Left lung (tissue), 10 donors: ENCODE measurements around the gene GLIPR2. TPM values are rescaled to one million over a fixed set of nuclear protein-coding genes. Genes with fewer than 3 reads are reported as not detected.

Experiments
- ATAC-seq: fragments of 200-7000 bp; cut with Tn5 transposase; one replicate; pipeline ENCODE4 v1.9.1; 2020; ENCODE audit warnings: moderate library complexity
- DNase-seq, 4 donors: peaks; one replicate each; pipeline ENCODE4 v3.0.0-alpha.2; 2013 to 2020
- H3K27ac ChIP-seq, 2 donors: fragments of 200-600 bp; sonication (generic) in 1 of 2; one replicate each; pipeline versions ENCODE4 v1.5.0 to v1.8.0; 2020 to 2021
- H3K27me3 ChIP-seq, 2 donors: fragments of 200-600 bp; sonication (generic) in 1 of 2; one replicate each; pipeline versions ENCODE4 v1.5.0 to v1.8.0; 2020 to 2021
- H3K36me3 ChIP-seq, 2 donors: fragments of 200-600 bp; sonication (generic) in 1 of 2; one replicate each; pipeline versions ENCODE4 v1.5.0 to v1.8.0; 2020 to 2021
- H3K4me1 ChIP-seq, 2 donors: fragments of 200-600 bp; one replicate each; pipeline ENCODE4 v1.8.0; 2021
- H3K4me3 ChIP-seq, 2 donors: fragments of 200-600 bp; sonication (generic) in 1 of 2; one replicate each; pipeline versions ENCODE4 v1.5.0 to v1.8.0; 2020 to 2021; ENCODE audit warnings: mild to moderate bottlenecking in 1 of 2
- H3K9me3 ChIP-seq, 2 donors: fragments of 200-600 bp; sonication (generic) in 1 of 2; one replicate each; pipeline versions ENCODE4 v1.5.0 to v1.8.0; 2020 to 2021
- CTCF ChIP-seq, 2 donors: fragments of 200-600 bp; sonication (generic) in 1 of 2; IDR thresholded peaks; one replicate each; pipeline versions ENCODE4 v1.5.0 to v1.8.0; 2021; ENCODE audit warnings: antibody characterized with exemption in 2 of 2
- intact Hi-C, 2 donors: fragments of 100-400 bp; cut with DNase I; formaldehyde crosslinking; loops; one replicate each; pipeline versions ENCODE4 v1.11.2 to v1.14.2; 2022
- polyA plus RNA-seq, 6 donors: library from polyadenylated mRNA; unstranded; fragments of 120-200 nt; gene quantifications; one replicate each; pipeline ENCODE4 v1.2.1, GENCODE V29; 2013; ENCODE audit not compliant: insufficient read length in 6 of 6
- total RNA-seq, 2 donors: library from RNA; stranded (reverse); fragmentation: NEBNext Ultra II Directional; extraction: Animal tissue kit (Norgen Biotek cat#: 25700); gene quantifications; one replicate each; pipeline ENCODE4 v1.2.1, GENCODE V29; 2021
- donor health status: DM: no; HTN: yes; CAD: no.
- donor health status: DM: no; HTN: no; CAD: no.

GLIPR2 gene
- total and polyA plus RNA-seq, 8 donors, result 33.0 to 94.5 (median 35.8) TPM

GRCh38 chr9:36142510-36143244 is 6.1 kb downstream of the GLIPR2 start:
- Histone ChIP-seq H3K9me3 (no peaks in the 10 kb centered on the region), H3K27ac (peak overlapping the region; percentile 76 to 91), H3K4me1 (peaks cover 10 to 100% of the 10 kb centered on the region in 2 donors), H3K4me3 (peak overlapping the region in 1 of 2 donors; percentile 22), H3K36me3 (peaks cover 0 to 21% of the 10 kb centered on the region in 2 donors), H3K27me3 (peaks cover 0 to 5% of the 10 kb centered on the region in 2 donors)
- TF ChIP-seq CTCF (IDR thresholded peaks at IDR 0.05), result no peak
- ATAC-seq (peak; percentile 71), DNase-seq (no peak)
- intact Hi-C loops, result no loop called here

GRCh38 chr9:36143245-36143641 is 6.7 kb downstream of the GLIPR2 start:
- H3K4me3 ChIP-seq, result peak overlapping the region in 1 of 2 donors; percentile 22
- intact Hi-C loops, result no loop called here
- peaks cover 0 to 27% of the 10 kb centered on the region in 2 donors for H3K36me3 ChIP-seq
- no peak for ATAC-seq
- DNase-seq, result no peak
- no peaks in the 10 kb centered on the region for H3K9me3 ChIP-seq
- H3K4me1 ChIP-seq, result peaks cover 10 to 100% of the 10 kb centered on the region in 2 donors
- peak overlapping the region; percentile 76 to 91 for H3K27ac ChIP-seq
- no peaks in the 10 kb centered on the region for H3K27me3 ChIP-seq
- TF ChIP-seq CTCF (IDR thresholded peaks at IDR 0.05), result no peak

GRCh38 chr9:36144309-36145232 is 8.0 kb downstream of the GLIPR2 start:
- Histone ChIP-seq H3K4me1 (peaks cover 16 to 100% of the 10 kb centered on the region in 2 donors), H3K27me3 (no peaks in the 10 kb centered on the region), H3K4me3 (no peak overlapping the region), H3K9me3 (no peaks in the 10 kb centered on the region), H3K36me3 (peaks cover 0 to 33% of the 10 kb centered on the region in 2 donors), H3K27ac (peak overlapping the region; percentile 5 to 91)
- no peak for TF ChIP-seq CTCF (IDR thresholded peaks at IDR 0.05)
- ATAC-seq (no peak), DNase-seq (no peak)
- intact Hi-C loops, result no loop called here

GRCh38 chr9:36145970-36146369 is 9.4 kb downstream of the GLIPR2 start:
- Histone ChIP-seq H3K4me3 (no peak overlapping the region), H3K36me3 (peaks cover 0 to 41% of the 10 kb centered on the region in 2 donors), H3K27ac (peak overlapping the region in 1 of 2 donors; percentile 91), H3K4me1 (peaks cover 18 to 100% of the 10 kb centered on the region in 2 donors), H3K27me3 (no peaks in the 10 kb centered on the region), H3K9me3 (no peaks in the 10 kb centered on the region)
- intact Hi-C loops, result no loop called here
- DNase-seq (no peak), ATAC-seq (no peak)
- no peak for TF ChIP-seq CTCF (IDR thresholded peaks at IDR 0.05)

- intact Hi-C loops, result no loop called here
- Histone ChIP-seq H3K27me3 (no peaks in the 10 kb centered on the region), H3K36me3 (peaks cover 0 to 41% of the 10 kb centered on the region in 2 donors), H3K27ac (peak overlapping the region in 1 of 2 donors; percentile 98), H3K4me3 (no peak overlapping the region), H3K4me1 (peaks cover 19 to 100% of the 10 kb centered on the region in 2 donors), H3K9me3 (no peaks in the 10 kb centered on the region)
- no peak for DNase-seq
- no peak for TF ChIP-seq CTCF (IDR thresholded peaks at IDR 0.05)
- ATAC-seq, result no peak
Observed at GRCh38 chr9:36146651-36147050, 10.1 kb downstream of the GLIPR2 start.
